Measurements from ENCODE around the gene CD300LD. TPM values are rescaled to one million over a fixed set of nuclear protein-coding genes. Genes with fewer than 3 reads are reported as not detected.

CD300LD gene
- polyA plus RNA-seq, 1 of the 3 experiments (the other 2 are of a cell fraction): not detected

- no peak for DNase-seq
Measured at GRCh38 chr17:74599023-74599399, 6.9 kb upstream of the CD300LD start.

GRCh38 chr17:74598346-74599022, 6.4 kb upstream of the CD300LD start:
- H3K4me2 ChIP-seq: no peak overlapping the region
- H2AFZ ChIP-seq (ENCODE audit: low read depth): no peak overlapping the region
- no peak overlapping the region for H3K27ac ChIP-seq (ENCODE audit: low read depth in 2 of 2, low read length in 1 of 2)
- no peak overlapping the region for H3K4me3 ChIP-seq (ENCODE audit: low read depth in 2 of 2, low read length in 1 of 2)
- no peak overlapping the region for H3K9ac ChIP-seq
- DNase-seq: no peak
- H3K36me3 ChIP-seq (replicated peaks in 1 of 2; ENCODE audit: control insufficient read depth in 1 of 2, insufficient read depth in 2 of 2, low read length in 1 of 2): no peaks in the 10 kb centered on the region
- no peaks in the 10 kb centered on the region for H3K79me2 ChIP-seq (ENCODE audit: insufficient read depth)
- H3K9me3 ChIP-seq: no peaks in the 10 kb centered on the region
- no peaks in the 10 kb centered on the region for H3F3A ChIP-seq (replicated peaks; ENCODE audit: insufficient read depth)
- H3K27me3 ChIP-seq (ENCODE audit: insufficient read depth): no peaks in the 10 kb centered on the region
- POLR2A ChIA-PET: no interaction called here
- CTCF ChIA-PET: interaction anchor here (0.5 to 1.7 kb wide), 11 partner anchors 9 to 298 kb away, joined by 3 to 11 read pairs (median 4); partner anchors contain the start of genes CD300C, CD300H and GPR142
- H3K9me2 ChIP-seq: no peaks in the 10 kb centered on the region
- H3K4me1 ChIP-seq (ENCODE audit: control insufficient read depth in 1 of 2, insufficient read depth in 2 of 2, low read depth in 1 of 2, low read length in 1 of 2): peaks cover 0 to 7% of the 10 kb centered on the region in 2 experiments; a peak in 1 of 4 replicates
- H4K20me1 ChIP-seq (ENCODE audit: insufficient read depth): no peaks in the 10 kb centered on the region
- WGBS (ENCODE audit: low lambda C conversion rate): 30% methylated on average over 4 of the region's 4 CpGs
- TF ChIP-seq GATA2 (CRISPR knock-in tag; IDR thresholded peaks at IDR 0.05) (no peak), ELF1 (IDR thresholded peaks at IDR 0.05) (no peak), RFX5 (IDR thresholded peaks at IDR 0.05; ENCODE audit: low read length) (no peak), NRF1 (IDR thresholded peaks at IDR 0.05; ENCODE audit: low read depth, low read length) (no peak), CTCF (IDR thresholded peaks at IDR 0.05) (no peak), YY1 (IDR thresholded peaks at IDR 0.05; ENCODE audit: low read depth) (no peak), NFIC (IDR thresholded peaks at IDR 0.05; ENCODE audit: borderline replicate concordance) (no peak), FOXM1 (IDR thresholded peaks at IDR 0.05; ENCODE audit: low read depth) (no peak), FOSL2 (IDR thresholded peaks at IDR 0.05; ENCODE audit: borderline replicate concordance, low read depth) (no peak), ZBTB33 (IDR thresholded peaks at IDR 0.05; ENCODE audit: borderline replicate concordance, low read depth) (no peak), EZH2phosphoT487 (IDR thresholded peaks at IDR 0.05; ENCODE audit: borderline replicate concordance, low read depth) (no peak), MAX (IDR thresholded peaks at IDR 0.05; ENCODE audit: low read depth) (no peak)

More at GRCh38 chr17:74599023-74599399, 6.9 kb upstream of the CD300LD start:
- Histone ChIP-seq H3K9ac (no peak overlapping the region), H4K20me1 (ENCODE audit: insufficient read depth) (no peaks in the 10 kb centered on the region), H3K79me2 (ENCODE audit: insufficient read depth) (no peaks in the 10 kb centered on the region), H3K27me3 (ENCODE audit: insufficient read depth) (no peaks in the 10 kb centered on the region), H3K36me3 (replicated peaks in 1 of 2; ENCODE audit: control insufficient read depth in 1 of 2, insufficient read depth in 2 of 2, low read length in 1 of 2) (no peaks in the 10 kb centered on the region), H3K9me2 (no peaks in the 10 kb centered on the region), H3F3A (replicated peaks; ENCODE audit: insufficient read depth) (no peaks in the 10 kb centered on the region), H3K9me3 (no peaks in the 10 kb centered on the region), H3K4me1 (ENCODE audit: control insufficient read depth in 1 of 2, insufficient read depth in 2 of 2, low read depth in 1 of 2, low read length in 1 of 2) (peaks cover 0 to 7% of the 10 kb centered on the region in 2 experiments; a peak in 1 of 4 replicates), H3K4me3 (ENCODE audit: low read depth in 2 of 2, low read length in 1 of 2) (no peak overlapping the region), H2AFZ (ENCODE audit: low read depth) (no peak overlapping the region), H3K4me2 (no peak overlapping the region), H3K27ac (ENCODE audit: low read depth in 2 of 2, low read length in 1 of 2) (no peak overlapping the region)
- POLR2A ChIA-PET: no interaction called here
- TF ChIP-seq RXRA (IDR thresholded peaks at IDR 0.05; ENCODE audit: borderline replicate concordance, low read depth): no peak
- TF ChIP-seq POLR2AphosphoS5 (IDR thresholded peaks at IDR 0.05; ENCODE audit: low read depth, low read length): no peak
- TF ChIP-seq JUND (IDR thresholded peaks at IDR 0.05): no peak
- no peak for TF ChIP-seq NFIC (IDR thresholded peaks at IDR 0.05; ENCODE audit: borderline replicate concordance)
- no peak for TF ChIP-seq SIN3A (IDR thresholded peaks at IDR 0.05; ENCODE audit: borderline replicate concordance, low read depth, low read length)
- TF ChIP-seq MXI1 (IDR thresholded peaks at IDR 0.05; ENCODE audit: low read depth, low read length): no peak
- no peak for TF ChIP-seq CTCF (IDR thresholded peaks at IDR 0.05)
- no peak for TF ChIP-seq CHD2 (IDR thresholded peaks at IDR 0.05; ENCODE audit: low read length, partially characterized antibody)
- TF ChIP-seq EZH2phosphoT487 (IDR thresholded peaks at IDR 0.05; ENCODE audit: borderline replicate concordance, low read depth): no peak
- TF ChIP-seq MAX (IDR thresholded peaks at IDR 0.05; ENCODE audit: low read depth): no peak
- TF ChIP-seq SMC3 (IDR thresholded peaks at IDR 0.05; ENCODE audit: low read depth, low read length): no peak
- TF ChIP-seq YY1 (IDR thresholded peaks at IDR 0.05; ENCODE audit: low read depth): no peak
- WGBS (ENCODE audit: low lambda C conversion rate): 6% methylated on average over 2 of the region's 3 CpGs
- CTCF ChIA-PET: interaction anchor here (1.0 to 4.7 kb wide), 6 partner anchors 10 to 231 kb away, joined by 3 to 31 read pairs (median 4); partner anchors contain the start of gene GPR142
